ENCODE measurements around the gene CHMP1B. TPM values are rescaled to one million over a fixed set of nuclear protein-coding genes. Genes with fewer than 3 reads are reported as not detected.
A peak's percentile ranks its signal among the peaks of the same experiment; 100 is the strongest.
"Not testable (repeated sequence)": the region's sequence is repeated elsewhere in the genome, so short reads cannot be mapped to it uniquely, and the experiment has no call there.

The CHMP1B gene
- total RNA-seq, 4 donors from 2014 or later, result 75.4 to 99.5 (median 85.9) TPM

DNA sequence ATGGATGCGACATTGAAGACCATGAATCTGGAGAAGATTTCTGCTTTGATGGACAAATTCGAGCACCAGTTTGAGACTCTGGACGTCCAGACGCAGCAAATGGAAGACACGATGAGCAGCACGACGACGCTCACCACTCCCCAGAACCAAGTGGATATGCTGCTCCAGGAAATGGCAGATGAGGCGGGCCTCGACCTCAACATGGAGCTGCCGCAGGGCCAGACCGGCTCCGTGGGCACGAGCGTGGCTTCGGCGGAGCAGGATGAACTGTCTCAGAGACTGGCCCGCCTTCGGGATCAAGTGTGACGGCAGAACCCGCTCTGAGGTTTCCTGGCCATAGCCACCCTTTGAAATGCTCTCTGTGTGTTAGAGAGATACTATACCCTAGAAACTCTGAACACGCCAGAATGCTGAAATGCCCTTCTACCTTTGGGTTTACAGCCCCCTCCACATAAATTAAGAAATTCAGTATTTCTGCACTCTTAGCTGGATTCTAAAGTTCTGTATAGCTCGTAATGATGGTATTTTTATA, 659 bp downstream of the CHMP1B start:
- H3K36me3 ChIP-seq, result no peaks in the 10 kb centered on the region
- H3K9me3 ChIP-seq, result no peaks in the 10 kb centered on the region
- peak; percentile 49 to 53 for DNase-seq
- peak overlapping the region; percentile 95 to 96 (median 95) for H3K27ac ChIP-seq
- H3K27me3 ChIP-seq, result no peaks in the 10 kb centered on the region
- H3K4me3 ChIP-seq (replicated peaks in 1 of 3), result peak overlapping the region; percentile 74 to 100 (median 93)
- peaks cover 21 to 33% of the 10 kb centered on the region in 2 donors for H3K4me1 ChIP-seq
- peak in 1 of 2 donors; percentile 7 for TF ChIP-seq POLR2A (IDR thresholded peaks at IDR 0.05)
- TF ChIP-seq, protein P1, sequence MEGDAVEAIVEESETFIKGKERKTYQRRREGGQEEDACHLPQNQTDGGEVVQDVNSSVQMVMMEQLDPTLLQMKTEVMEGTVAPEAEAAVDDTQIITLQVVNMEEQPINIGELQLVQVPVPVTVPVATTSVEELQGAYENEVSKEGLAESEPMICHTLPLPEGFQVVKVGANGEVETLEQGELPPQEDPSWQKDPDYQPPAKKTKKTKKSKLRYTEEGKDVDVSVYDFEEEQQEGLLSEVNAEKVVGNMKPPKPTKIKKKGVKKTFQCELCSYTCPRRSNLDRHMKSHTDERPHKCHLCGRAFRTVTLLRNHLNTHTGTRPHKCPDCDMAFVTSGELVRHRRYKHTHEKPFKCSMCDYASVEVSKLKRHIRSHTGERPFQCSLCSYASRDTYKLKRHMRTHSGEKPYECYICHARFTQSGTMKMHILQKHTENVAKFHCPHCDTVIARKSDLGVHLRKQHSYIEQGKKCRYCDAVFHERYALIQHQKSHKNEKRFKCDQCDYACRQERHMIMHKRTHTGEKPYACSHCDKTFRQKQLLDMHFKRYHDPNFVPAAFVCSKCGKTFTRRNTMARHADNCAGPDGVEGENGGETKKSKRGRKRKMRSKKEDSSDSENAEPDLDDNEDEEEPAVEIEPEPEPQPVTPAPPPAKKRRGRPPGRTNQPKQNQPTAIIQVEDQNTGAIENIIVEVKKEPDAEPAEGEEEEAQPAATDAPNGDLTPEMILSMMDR (IDR thresholded peaks at IDR 0.05), result no peak
- whole genome bisulfite sequencing, 2 donors, result 1% methylated on average over 12 to 14 of the region's 23 CpGs
- intact Hi-C loops (cut with DNase I), result loop anchor here (10.0 kb wide), 2 partner anchors 53 to 173 kb away; partner anchors contain the start of gene MPPE1

DNA sequence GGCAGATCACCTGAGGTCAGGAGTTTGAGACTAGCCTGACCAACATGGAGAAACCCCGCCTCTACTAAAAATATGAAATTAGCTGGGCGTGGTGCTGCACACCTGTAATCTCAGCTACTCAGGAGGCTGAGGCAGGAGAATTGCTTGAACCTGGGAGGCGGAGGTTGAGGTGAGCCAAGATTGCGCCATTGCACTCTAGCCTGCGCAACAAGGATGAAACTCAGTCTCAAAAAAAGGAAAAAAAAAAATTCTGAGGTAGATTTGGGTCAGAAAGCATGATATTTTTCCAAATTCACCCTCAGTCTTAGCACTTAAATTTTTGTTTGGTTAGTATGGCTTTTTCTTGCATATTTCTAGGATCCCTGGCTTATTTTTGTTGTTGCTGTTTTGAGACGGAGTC, 3.3 kb downstream of the CHMP1B start:
- H3K4me1 ChIP-seq, result peaks cover 47 to 56% of the 10 kb centered on the region in 2 donors
- H3K36me3 ChIP-seq; H3K9me3 ChIP-seq; H3K27ac ChIP-seq; H3K27me3 ChIP-seq; DNase-seq; H3K4me3 ChIP-seq (replicated peaks in 1 of 3): not testable (repeated sequence)
- intact Hi-C loops (cut with DNase I), result loop anchor here (10.0 kb wide), 2 partner anchors 50 to 170 kb away; partner anchors contain the start of gene MPPE1
- WGBS, 2 donors, result 90 to 95% methylated on average over 6 of the region's 6 CpGs

DNA sequence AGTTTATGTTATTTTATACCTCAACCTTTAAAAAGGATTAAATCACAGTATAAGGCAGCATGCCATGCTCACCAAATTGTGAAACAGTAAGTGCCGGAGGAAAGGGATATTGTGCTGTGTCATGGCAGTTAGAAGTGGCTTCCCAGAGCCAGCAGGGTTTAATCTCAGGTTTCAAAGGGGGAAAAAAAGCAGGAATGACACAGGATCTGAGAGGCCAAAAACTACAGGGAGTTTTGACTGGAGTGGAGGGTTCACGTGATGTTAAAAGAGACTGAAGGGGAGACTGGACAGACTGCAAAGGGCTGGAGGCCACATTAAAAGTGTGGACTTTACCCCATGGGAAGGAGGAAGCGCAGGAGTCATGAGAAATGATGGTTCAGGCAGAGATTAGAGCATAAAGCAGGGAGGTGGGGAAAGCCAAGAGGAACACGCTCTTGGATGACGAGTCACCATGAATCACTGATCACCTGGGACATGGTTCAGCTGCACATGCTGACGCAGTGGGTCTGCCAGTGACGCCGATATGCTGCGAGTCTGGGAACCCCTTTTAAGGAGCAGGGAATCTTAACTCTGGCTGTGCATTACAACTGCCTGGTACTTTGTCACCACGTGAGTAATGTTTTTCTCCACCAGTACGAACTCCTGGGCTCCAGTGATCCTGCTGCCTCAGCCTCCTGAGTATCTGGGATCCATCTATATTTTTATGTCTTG, 6.1 kb downstream of the CHMP1B start:
- WGBS, 2 donors, result 14 to 15% methylated on average over 11 of the region's 11 CpGs
- H3K36me3 ChIP-seq, result no peaks in the 10 kb centered on the region
- H3K27ac ChIP-seq, result peak overlapping the region; percentile 79 to 94 (median 86)
- H3K4me1 ChIP-seq, result peaks cover 58 to 78% of the 10 kb centered on the region in 2 donors
- H3K9me3 ChIP-seq, result no peaks in the 10 kb centered on the region
- intact Hi-C loops (cut with DNase I), result loop anchor here (10.0 kb wide), 2 partner anchors 47 to 167 kb away; partner anchors contain the start of gene MPPE1
- H3K4me3 ChIP-seq (replicated peaks in 1 of 3), result no peak overlapping the region
- no peaks in the 10 kb centered on the region for H3K27me3 ChIP-seq
- DNase-seq, result peak; percentile 70 to 79
- TF ChIP-seq, protein P1 (IDR thresholded peaks at IDR 0.05), result no peak
- TF ChIP-seq POLR2A (IDR thresholded peaks at IDR 0.05), result peak in 1 of 2 donors; percentile 71

DNA sequence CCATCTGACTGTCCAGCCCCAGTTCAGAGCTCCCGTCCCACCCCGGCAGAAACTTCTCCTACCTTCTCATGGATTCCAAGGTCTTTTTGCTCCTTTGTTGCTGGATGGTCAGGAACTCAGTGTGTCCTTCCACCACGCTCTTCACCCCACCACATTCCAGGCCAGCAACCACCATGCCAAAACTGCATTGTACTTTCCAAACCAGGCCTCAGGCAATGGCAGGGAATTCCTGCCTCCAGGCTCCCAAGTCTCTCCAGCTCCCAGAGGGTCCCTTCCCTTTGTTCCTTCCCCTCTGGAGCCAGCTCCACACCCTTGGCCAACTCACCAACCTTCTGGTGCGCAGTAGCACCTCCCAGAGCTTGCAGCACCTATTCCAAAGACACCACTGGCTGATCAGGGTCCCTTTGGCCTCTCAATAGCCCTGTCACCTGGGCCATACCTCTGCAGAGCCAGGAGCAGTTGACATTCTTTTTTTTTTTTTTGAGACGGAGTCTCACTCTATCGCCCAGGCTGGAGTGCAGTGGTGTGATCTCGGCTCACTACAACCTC, 8.1 kb downstream of the CHMP1B start:
- 91 to 96% methylated on average over 7 of the region's 7 CpGs for WGBS, 2 donors
- peak overlapping the region; percentile 38 to 94 (median 86) for H3K27ac ChIP-seq

DNA sequence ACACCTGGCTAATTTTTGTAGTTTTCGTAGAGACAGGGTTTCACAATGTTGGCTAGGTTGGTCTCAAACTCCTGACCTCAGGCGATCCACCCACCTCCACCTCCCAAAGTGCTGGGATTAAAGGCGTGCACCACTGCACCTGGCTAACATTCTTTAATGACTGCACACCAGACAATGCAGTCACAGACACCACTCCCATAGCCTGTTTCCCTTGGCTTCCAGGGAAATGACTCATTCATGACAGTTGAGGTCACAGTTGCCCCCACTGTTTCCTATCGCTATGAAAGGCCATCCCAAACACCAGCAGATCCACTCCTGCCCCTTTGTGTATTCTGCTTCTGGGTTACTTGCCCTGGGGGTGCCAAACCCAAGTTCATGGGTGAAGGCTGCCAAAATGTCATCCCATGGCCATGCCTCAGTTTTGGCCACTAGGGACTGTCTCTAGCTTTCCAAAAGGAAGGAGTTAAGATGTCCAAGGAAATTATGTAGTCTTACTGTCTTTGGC, 8.7 kb downstream of the CHMP1B start:
- intact Hi-C loops (cut with DNase I), result loop anchor here (10.0 kb wide), 2 partner anchors 45 to 165 kb away; partner anchors contain the start of gene MPPE1

More for the DNA sequence above, 8.1 kb downstream of the CHMP1B start:
- H3K4me3 ChIP-seq (replicated peaks in 1 of 3), result no peak overlapping the region
- DNase-seq, result peak in 1 of 2 donors; percentile 11
- H3K36me3 ChIP-seq, result no peaks in the 10 kb centered on the region
- H3K27me3 ChIP-seq, result no peaks in the 10 kb centered on the region
- peaks cover 44 to 72% of the 10 kb centered on the region in 2 donors for H3K4me1 ChIP-seq
- intact Hi-C loops (cut with DNase I), result loop anchor here (10.0 kb wide), 2 partner anchors 45 to 165 kb away; partner anchors contain the start of gene MPPE1
- TF ChIP-seq POLR2A (IDR thresholded peaks at IDR 0.05), result no peak
- TF ChIP-seq, protein P1 (IDR thresholded peaks at IDR 0.05), result no peak
- no peaks in the 10 kb centered on the region for H3K9me3 ChIP-seq

More for the DNA sequence above, 8.7 kb downstream of the CHMP1B start:
- Histone ChIP-seq H3K4me1 (peaks cover 44 to 76% of the 10 kb centered on the region in 2 donors), H3K36me3 (no peaks in the 10 kb centered on the region), H3K27me3 (no peaks in the 10 kb centered on the region), H3K4me3 (replicated peaks in 1 of 3) (no peak overlapping the region), H3K9me3 (no peaks in the 10 kb centered on the region), H3K27ac (peak overlapping the region; percentile 86 to 94 (median 87))
- peak; percentile 37 to 48 for DNase-seq
- WGBS, 2 donors, result 52 to 83% methylated on average over 4 of the region's 4 CpGs
- no peak for TF ChIP-seq POLR2A (IDR thresholded peaks at IDR 0.05)
- TF ChIP-seq, protein P1 (IDR thresholded peaks at IDR 0.05), result peak in 2 of 6 experiments; percentile 7 to 24
